GM18498 (cell line): ENCODE results near the gene SCGB1D2.

Experiments
- ATAC-seq: cut with Tn5 transposase; IDR thresholded peaks from one replicate; pipeline ENCODE4 v1.9.1; 2021; ENCODE audit warnings: mild to moderate bottlenecking, moderate library complexity; ENCODE audit not compliant: unreplicated experiment

Gene SCGB1D2

GRCh38 chr11:62256281-62256680 is 14.2 kb downstream of the SCGB1D2 start:
- no peak for ATAC-seq

GRCh38 chr11:62260261-62260953 is 18.4 kb downstream of the SCGB1D2 start:
- no peak for ATAC-seq

- no peak for ATAC-seq
These were observed 22.0 kb downstream of the SCGB1D2 start for GRCh38 chr11:62264004-62264403.

GRCh38 chr11:62266558-62266957 is 24.5 kb downstream of the SCGB1D2 start:
- no peak for ATAC-seq

GRCh38 chr11:62267050-62267449 is 25.0 kb downstream of the SCGB1D2 start:
- ATAC-seq = no peak

GRCh38 chr11:62267576-62267975 is 25.5 kb downstream of the SCGB1D2 start:
- no peak for ATAC-seq

GRCh38 chr11:62269654-62270278 is 27.7 kb downstream of the SCGB1D2 start, which contains the start of gene SCGB2A2:
Gene SCGB2A2, plus strand, starts transcription at chr11:62270158. Its CDS starts 59 bp downstream, at chr11:62270217.
- no peak for ATAC-seq

- ATAC-seq = no peak
These were observed 31.2 kb downstream of the SCGB1D2 start for GRCh38 chr11:62273284-62273683.

GRCh38 chr11:62273789-62274275 is 31.8 kb downstream of the SCGB1D2 start:
- no peak for ATAC-seq

GRCh38 chr11:62280452-62280851 is 38.4 kb downstream of the SCGB1D2 start:
- ATAC-seq = no peak
